Activated effector memory CD4-positive, alpha-beta T cell treated with anti-CD3 and anti-CD28 coated beads, Interleukin-2, amount 50 U/mL, for 16 hours (primary cell): ENCODE results near the gene P2RY12.

ENCODE experiments used
- DNase-seq: peaks from one replicate; pipeline ENCODE4 v3.0.0-alpha.2; 2020

P2RY12 gene

GRCh38 chr3:151384741-151385174 is at the start of gene P2RY12:
P2RY12 (minus strand) TSS chr3:151384753; CDS start chr3:151338845, 45,908 bp downstream.
- no peak for DNase-seq

DNA sequence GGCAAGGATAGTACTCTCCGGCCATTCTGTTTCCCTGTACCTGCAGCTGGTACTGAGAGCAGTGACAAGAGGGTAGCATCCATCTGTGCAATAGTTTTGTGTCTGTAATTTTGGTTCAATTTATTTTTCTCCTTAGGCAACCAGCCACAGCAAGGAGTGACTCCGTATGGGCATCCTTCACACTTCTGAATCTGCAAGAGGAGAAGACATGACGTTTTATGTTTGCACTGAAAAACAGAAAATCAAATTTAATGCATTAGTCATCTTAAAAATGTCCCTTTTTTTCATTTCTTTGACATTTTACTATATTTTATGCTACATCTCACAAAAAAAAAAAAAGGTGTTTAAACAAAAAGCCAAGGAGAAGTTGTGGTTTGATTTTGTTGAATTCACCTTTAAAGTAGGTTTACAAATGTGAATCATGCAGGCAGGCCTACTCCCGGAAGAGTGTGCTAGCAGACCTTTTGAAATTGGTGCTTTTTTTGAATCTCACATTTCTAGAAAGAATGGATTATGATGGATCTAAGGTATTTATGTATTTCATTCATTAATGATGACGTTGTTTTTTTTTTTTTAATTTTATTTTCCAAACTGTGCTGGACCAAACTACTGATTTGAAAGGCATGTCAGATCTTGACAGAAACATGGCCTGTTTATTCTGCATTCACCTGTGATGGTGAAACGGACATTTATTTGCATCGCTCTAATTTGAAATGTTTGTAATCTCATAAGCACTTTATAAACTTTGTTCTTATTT is 48.2 kb upstream of the P2RY12 start:
- no peak for DNase-seq

- DNase-seq: no peak
Observed at GRCh38 chr3:151431940-151432339, 47.4 kb upstream of the P2RY12 start.

- no peak for DNase-seq
Observed at GRCh38 chr3:151430821-151431484, 46.4 kb upstream of the P2RY12 start.

GRCh38 chr3:151428386-151428785 is 43.8 kb upstream of the P2RY12 start:
- no peak for DNase-seq

GRCh38 chr3:151426341-151426657 is 41.7 kb upstream of the P2RY12 start:
- DNase-seq: no peak

- no peak for DNase-seq
Observed at GRCh38 chr3:151425627-151426340, 41.2 kb upstream of the P2RY12 start.

DNA sequence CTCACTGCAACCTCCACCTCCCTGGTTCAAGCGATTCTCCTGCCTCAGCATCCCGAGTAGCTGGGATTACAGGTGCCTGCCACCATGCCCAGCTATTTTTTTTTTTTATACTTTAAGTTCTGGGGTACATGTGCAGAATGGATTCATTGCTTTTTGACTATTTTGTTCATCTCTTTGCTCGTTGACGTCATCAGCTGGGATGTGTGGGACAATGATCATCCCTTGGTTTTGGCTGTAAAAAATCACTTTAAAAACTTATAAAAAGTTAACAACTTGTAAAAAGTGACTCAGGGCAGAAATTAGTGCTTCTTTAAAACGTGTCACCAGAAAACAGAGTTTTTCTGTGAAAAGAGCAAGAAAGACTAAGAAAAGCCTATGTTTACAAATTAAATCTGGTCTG is 38.5 kb upstream of the P2RY12 start:
- no peak for DNase-seq

DNA sequence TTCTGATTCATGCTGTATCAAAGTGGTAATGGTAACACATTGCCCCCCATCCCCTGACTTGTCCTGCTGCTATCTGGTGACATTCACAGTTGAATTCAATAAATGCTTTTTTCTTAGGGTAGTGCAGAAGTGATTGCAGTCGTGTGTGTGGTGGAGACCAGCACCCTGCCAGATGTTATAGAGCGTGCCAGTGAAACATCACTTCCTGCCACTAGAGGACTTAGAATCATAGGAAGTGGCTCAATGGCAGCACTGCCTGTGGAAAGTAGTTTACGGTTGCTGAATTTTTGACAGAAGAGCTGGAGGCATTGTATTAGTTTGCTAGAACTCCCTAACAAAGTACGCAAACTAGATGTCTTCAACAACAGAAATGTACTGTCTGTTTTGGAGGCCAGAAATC is 37.4 kb upstream of the P2RY12 start:
- DNase-seq: no peak

GRCh38 chr3:151419806-151420205 is 35.3 kb upstream of the P2RY12 start:
- DNase-seq: no peak

DNA sequence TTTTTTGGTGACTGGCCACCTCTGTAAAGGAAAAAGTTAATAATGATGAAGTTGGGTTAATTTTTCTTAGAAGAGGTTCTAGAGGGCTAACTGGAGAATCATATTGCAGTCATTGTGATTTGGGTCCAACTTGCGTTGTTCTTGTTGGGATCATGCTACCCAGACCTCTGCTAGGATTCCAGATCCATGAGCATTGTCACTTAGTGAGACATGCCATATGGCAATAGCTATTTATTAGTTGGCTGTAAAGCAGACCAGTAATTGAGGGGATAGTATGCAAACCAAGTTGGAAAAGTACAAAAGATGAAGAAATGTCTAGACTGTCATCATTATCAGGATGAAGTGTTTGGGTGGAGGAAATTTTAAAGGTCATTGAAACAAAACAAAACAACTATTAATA is 30.7 kb upstream of the P2RY12 start:
- DNase-seq: no peak

- no peak for DNase-seq
Observed at GRCh38 chr3:151412989-151413388, 28.4 kb upstream of the P2RY12 start.

DNA sequence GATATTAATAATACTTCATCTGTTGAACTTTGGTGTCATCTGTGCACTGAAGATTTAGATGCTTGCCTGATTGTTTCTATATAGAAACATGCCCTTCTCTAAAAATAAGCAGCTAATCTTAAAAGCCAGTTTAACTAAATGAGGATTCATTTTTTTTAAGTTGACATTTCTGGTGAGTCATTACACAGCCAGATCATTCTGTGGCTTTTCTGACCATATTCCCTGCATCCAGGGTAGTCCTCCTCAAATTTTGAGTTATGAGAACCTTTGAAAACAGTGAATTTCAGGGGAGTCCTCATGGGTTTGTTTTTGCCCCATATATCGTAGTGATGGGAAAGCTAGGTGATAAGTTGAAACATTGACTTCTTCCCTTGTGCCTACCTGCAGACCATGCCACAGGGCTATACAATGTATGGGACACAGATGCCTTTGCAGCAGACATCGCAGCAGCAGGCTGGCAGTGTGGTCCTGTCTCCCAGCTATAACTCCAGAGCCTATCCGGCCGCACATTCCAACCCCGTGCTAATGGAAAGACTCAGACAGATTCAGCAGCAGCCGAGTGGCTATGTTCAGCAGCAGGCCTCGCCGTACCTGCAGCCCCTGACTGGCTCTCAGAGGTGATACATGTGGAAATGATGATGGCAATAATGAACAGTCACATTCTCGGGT is 26.5 kb upstream of the P2RY12 start:
- DNase-seq: no peak

GRCh38 chr3:151407928-151408327 is 23.4 kb upstream of the P2RY12 start:
- DNase-seq: no peak

DNA sequence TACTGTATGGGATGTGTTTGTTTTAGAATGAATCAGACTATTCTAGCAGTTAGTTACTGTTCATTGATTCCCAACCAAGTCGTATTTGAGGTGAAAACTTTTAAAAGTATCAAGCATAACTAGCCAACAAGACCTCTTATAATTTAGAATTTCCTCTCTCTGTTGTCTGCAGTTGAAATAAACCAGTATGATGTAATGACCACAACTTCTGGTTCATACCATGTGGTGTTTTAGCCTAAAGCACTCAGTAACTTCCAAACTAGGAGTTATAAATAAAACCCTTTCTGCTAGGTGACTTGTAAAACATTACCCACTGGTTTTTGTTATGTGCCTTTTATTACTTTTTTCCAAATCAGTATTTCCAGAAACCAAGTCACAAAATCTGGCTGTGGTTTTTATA is 19.8 kb upstream of the P2RY12 start:
- DNase-seq: no peak

- DNase-seq: no peak
Observed at GRCh38 chr3:151403246-151403645, 18.7 kb upstream of the P2RY12 start.

DNA sequence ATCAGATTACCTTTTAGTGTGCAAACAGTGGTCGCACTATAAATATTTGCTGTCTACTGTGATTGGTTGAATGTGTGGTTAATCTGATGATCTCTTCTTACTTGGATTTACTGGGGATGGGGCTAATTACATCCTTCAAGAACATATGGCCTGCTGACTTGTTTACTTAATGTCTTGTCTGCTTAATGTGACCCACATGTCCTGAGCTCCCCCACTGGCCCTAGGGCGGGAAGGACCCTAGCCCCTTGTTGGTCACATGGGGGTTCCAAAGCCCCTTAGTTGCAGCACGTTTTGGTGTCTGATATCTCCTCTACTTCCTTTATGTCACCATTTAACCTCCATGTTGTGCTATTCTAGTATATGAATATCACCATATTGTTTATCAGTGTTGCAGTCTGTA is 17.8 kb upstream of the P2RY12 start:
- no peak for DNase-seq

- no peak for DNase-seq
Observed at GRCh38 chr3:151400341-151400740, 15.8 kb upstream of the P2RY12 start.

GRCh38 chr3:151398895-151399294 is 14.3 kb upstream of the P2RY12 start:
- no peak for DNase-seq

- DNase-seq: no peak
Observed at GRCh38 chr3:151395806-151396205, 11.3 kb upstream of the P2RY12 start.

DNA sequence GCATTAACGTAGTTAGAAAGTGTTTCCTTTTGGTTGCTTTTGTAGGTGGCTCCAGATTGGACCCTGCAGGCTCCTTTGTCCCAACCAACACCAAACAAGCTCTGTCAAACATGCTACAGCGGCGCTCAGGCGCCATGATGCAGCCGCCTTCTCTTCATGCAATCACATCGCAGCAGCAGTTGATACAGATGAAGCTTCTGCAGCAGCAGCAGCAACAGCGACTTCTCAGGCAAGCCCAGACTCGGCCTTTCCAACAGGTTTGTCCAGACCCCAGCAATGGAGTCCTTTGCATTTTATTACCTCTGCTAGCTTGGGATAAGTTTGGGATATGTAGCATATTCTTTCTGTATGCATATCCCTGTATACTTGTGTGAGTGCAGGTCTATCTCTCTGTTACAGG is 10.1 kb upstream of the P2RY12 start:
- DNase-seq: no peak

DNA sequence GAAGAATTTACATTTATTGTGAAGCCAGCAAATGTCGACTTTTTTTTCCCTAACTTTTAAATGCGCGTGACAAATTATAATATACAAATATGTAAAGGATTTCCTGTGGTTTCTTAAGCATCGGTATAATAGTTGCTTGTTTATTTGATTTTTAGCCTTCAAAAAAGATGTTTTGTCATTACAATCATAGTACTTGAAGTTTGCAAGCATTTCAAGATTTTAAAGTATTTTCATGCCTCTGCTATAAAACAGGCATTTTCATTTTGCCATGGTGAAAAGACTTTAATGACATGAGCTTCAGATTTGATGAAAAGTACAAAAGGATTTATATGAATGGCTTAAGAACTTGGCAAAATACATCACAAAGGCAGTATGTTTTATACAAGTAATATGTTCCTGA is 9.4 kb upstream of the P2RY12 start:
- DNase-seq: no peak

- no peak for DNase-seq
Observed at GRCh38 chr3:151393146-151393830, 8.7 kb upstream of the P2RY12 start.
